GM19238 (cell line): ENCODE measurements around the gene SLC25A46.
"Not testable (repeated sequence)": the region's sequence is repeated elsewhere in the genome, so short reads cannot be mapped to it uniquely, and the experiment has no call there.

Experiments
- DNase-seq: peaks from one replicate; pipeline ENCODE4 v3.0.0; 2011; ENCODE audit warnings: low spot score; ENCODE audit not compliant: insufficient read length

The SLC25A46 gene

DNA sequence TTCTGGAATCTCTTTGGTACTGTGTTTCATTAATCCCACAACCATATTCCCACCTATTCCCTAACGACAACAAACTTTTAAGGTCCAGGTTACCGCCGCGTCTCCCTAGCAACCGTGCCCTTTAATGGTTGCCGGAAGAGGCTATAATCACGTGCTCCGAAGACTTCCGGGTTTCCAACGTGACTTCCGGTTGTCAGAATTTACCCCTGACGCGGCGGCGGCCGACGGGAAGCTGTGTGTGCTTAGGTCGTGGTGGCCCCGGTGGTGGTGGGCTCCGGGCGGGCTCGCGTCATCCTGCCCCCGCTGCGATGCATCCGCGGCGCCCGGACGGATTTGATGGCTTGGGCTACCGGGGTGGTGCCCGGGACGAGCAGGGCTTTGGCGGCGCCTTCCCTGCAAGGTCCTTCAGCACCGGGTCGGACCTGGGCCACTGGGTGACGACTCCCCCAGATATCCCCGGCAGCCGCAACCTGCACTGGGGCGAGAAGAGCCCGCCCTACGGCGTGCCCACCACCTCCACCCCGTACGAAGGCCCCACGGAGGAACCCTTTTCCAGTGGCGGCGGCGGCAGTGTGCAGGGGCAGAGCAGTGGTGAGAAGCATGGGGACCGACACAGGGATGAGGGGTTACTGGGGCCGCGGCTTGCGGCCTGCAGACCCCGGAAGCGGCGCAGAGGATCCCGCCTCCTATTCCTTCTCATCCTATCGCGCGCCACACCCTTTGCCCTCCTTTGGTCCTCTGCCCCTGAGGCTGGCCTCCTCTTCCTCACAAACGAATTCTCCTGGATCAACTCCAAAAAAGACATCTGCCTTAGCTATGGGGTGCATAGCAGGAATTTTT lies at the start of gene SLC25A46:
TSS of gene SLC25A46 (plus strand) at position 196 of the 840 bp plus-strand sequence. CDS start at position 309, 113 bp downstream.
- DNase-seq = peak; percentile 60

DNA sequence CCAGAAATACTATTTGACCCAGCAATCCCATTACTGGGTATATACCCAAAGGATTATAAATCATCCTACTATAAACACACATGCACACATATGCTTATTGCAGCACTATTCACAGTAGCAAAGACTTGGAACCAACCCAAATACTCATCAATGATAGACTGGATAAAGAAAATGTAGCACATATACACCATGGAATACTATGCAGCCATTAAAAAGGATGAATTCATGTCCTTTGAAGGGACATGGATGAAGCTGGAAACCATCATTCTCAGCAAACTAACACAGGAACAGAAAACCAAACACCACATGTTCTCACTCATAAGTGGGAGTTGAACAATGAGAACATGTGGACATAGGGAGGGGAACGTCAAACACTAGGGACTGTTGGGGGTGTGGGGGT lies 48.2 kb upstream of the SLC25A46 start:
- DNase-seq = not testable (repeated sequence)

DNA sequence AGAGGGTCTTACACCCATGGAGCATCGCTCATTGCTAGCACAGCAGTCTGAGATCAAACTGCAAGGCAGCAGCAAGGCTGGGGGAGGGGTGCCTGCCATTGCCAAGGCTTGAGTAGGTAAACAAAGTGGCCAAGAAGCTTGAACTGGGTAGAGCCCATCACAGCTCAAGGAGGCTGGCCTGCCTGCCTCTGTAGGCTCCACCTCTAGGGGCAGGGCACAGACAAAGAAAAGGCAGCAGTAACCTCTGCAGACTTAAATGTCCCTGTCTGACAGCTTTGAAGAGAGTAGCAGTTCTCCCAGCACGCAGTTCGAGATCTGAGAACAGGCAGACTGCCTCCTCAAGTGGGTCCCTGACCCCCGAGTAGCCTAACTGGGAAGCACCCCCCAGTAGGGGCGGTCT lies 46.1 kb upstream of the SLC25A46 start:
- not testable (repeated sequence) for DNase-seq

DNA sequence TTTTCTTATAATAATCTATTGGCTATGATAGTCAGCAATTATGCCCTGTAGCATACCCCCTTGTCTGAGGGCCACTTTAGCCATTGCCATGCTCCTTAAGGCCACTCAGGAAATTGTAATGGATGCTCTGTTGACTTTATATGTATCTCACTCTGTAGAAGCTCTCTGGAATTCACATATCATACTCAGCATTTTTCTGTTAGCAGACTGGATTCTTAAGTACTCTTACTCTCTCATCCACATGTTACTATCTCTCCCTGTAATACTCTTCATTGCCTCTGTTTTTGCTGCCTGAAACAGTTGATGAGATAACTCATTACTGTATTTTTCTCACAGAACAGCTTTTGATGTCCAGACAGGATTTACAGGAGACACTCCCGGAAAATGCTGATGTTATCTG lies 36.5 kb upstream of the SLC25A46 start:
- DNase-seq = no peak

DNA sequence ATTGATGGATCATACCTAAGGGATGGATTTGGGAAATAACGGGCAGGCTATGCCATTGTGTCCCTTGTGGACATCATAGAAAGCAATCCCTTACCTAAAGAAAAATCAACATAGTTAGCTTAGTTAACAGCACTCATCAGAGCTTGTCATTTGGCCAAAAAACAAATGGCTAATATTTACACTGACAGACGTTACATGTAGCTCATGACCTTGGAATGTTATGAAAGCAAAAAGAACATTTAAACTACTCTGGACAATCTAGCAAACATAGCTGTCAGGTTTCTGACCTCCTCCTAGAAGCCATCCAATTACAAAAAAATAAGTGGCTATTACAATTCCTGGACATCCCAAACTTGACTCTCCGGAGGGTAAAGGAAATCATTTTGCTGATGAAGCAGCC lies 36.1 kb upstream of the SLC25A46 start:
- DNase-seq = no peak

DNA sequence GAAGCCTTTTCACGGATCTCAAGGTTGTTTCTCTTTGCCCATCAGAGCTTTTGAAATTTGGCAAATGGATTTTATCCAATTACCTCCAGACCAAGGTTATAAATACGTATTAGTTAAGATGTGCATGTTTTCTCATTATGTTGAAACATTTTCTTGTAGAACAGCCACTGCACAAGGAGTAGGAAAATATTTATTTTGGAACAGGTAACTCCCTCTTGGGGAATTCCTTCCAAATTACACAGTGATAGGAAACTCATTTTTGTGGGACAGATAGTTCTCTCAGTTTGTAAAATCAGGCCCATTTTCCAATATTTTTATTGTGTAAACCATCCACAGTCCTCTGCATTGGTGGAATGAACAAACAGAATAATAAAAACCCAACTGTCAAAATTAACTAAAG lies 35.3 kb upstream of the SLC25A46 start:
- DNase-seq = no peak

DNA sequence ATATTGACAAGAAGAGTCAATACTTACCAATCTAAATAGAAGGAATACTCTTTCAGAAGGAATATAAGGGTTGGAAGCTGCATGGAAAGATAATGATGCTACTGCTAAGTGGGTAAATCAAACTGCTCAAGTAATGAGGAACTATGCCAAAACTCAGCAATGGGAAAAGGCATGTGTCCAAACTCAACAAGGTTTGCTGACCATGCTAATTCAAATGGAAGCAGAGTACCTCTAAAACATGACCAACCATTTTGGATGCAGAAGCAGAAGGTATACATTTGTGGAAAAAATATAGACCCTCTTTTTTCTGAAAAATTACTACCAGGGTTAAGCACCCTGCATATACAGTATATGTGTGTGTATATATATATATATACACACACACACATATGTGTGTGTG lies 33.5 kb upstream of the SLC25A46 start:
- DNase-seq = no peak

DNA sequence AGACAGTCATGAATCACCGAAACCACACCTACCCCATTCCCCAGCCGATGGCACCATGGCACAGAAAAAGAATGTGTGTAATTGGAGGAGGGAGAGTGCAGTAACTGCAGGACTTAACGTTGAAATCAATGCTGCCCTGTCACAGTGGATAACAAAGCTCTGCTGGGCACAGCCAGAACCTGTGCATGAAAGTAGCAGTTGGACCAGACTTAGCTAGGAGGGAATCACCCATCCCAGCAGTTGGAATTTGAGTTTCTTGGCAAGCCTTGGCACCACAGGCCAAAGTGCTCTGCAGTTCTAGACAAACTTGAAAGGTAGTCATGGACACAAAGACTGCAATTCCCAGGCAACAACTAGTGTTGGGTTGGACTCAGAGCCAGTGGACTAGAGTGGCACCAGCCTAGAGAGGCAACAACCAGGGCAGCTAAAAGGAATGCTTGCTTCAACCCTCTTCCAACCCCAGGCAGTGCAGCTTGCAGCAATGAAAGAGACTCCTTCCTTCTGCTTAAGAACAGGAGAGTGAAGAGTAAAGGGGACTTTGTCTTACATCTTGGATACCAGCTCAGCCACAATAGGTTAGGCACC lies 31.5 kb upstream of the SLC25A46 start:
- DNase-seq = no peak

DNA sequence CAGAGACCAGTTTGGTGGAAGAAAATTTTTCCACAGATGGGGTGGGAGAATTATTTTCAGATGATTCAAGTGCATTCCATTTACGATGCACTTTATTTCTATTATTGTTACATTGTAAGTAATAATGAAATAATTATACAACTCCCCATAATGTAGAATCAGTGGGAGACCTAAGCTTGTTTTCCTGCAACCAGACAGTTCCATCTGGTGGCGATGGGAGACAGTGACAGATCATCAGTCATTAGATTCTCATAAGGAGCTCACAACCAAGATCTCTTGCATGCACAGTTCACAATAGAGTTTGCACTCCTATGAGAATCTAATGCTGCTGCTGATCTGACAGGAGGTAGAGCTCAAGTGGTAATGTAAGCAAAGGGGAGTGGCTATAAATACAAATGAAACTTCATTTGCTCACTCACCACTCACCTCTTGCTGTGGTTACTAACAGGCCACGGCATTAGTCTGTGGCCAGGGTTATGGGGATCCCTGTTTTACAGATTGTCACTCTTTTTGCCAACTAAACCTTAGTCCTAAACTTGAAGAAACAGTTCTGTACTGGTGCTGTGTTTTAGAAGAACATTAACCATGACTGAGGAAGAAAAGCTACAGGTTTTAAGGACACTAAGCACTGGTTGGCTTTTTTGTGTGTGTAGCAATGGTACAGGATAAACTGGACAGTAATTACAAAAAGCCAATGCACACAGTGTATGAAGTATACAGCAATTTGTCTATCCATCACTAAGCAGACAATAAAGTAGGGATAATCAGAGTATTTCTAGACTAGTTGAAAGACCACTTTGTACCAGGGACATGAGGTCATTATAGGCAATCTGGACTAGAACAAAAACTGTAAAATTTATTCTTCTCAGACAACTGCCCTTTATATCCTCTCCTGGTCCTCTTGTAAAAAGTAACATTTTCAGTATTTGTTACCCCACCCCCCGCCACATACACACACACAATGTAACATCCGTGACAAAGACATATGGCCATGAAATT lies 22.3 kb upstream of the SLC25A46 start:
- DNase-seq = no peak

DNA sequence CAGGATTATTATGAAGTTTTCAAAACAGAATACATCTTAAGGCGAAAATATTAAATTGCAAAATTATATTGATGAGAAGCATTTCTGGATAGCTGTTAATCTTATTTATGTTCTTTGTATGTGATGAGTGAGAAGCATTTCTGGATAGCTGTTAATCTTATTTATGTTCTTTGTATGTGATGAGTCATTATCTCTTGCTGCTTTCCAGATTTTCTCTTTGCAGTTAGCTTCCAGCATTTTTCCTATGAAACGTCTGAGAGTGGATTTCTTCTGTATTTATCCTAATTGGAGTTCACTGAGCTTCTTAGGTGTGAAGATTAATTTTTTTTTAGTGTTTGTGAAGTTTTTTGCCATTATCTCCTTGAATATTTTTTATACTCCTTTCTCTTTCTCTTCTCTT lies 20.5 kb upstream of the SLC25A46 start:
- no peak for DNase-seq

DNA sequence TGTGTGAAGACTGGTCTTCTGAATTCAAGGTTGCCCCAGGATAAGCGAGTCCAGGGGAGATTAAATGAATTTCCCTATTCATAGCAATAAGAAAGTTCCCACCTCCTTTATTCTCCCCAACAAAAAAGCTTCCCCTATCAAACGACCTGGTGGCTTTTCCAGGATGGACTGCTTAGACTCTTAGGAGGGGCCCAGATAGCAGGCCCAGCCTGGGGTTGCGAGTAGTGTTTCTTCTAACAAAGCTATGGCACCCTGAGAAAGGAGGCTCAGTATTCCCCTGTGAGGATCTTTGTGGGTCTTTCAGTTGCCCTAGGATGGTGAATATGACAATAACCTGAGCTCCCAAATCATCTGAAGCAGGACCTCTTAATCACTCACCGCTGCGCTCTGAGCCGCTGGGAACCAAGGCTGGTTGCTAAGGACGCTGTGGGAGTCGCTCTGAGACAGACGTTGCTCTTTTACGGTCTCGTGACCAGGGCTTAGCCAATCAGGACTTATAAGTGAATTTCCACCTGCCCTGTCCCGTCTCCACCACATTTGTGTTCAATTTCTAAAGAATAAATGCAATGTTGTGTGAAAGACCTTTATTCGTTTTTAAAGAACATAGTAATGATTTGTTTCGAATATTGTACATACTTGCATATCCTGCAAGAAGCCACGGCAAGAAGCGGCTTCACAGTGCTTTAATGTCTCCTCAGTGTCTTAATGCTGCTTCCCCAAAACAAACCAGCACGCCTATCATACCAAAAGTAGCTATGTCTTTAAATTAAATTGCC lies 12.4 kb upstream of the SLC25A46 start, which contains the start of gene TMEM232:
TSS of gene TMEM232 (minus strand) at position 423 of the 776 bp plus-strand sequence. CDS start 59,319 bp downstream, outside the sequence.
- DNase-seq = peak; percentile 27

DNA sequence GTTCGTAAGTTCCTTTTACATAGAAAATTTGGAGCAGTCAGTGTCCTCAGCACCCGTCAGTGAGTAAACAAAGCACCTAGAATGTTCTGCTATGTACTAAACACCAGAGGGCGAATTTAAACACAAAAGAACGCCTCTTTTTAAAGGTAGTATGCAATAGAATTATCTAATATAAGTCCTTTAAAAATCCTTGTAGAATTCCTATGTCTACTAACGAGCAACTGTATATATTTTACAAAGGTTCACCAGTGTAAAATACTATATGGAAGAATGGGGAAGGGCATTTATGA lies 11.8 kb upstream of the SLC25A46 start:
- no peak for DNase-seq

DNA sequence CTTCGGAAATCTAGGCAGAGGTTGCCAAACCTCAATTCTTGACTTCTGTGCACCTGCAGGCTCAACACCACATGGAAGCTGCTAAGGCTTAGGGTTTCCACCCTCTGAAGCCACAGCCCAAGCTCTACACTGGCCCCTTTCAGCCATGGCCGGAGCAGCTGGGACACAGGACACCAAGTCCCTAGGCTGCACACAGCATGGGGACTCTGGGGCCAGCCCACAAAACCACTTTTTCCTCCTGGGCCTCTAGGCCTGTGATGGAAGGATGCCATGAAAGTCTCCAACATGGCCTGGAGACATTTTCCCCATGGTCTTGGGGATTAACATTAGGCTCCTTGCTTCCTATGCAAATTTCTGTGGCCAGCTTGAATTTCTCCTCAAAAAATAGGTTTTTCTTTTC lies 7.3 kb upstream of the SLC25A46 start:
- not testable (repeated sequence) for DNase-seq

DNA sequence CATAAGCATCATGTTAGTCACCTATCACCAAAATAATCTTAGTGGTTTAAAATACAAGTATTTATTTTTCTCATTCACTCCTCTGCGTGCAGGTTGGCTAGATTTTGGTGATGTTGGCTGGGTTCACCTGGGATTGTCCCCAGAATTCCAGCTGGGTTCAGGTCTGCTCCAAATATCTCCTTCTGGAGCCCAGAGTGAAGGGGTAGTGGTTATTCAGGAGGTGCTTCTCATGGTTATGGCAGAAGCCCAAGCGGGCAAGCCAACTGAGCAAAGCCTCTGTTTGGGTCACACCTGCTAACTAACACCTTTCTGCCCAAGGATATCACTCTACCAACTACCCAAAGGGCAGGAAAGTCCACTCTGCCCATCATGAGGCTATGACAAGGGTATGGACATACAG lies 4.7 kb upstream of the SLC25A46 start:
- DNase-seq = no peak

DNA sequence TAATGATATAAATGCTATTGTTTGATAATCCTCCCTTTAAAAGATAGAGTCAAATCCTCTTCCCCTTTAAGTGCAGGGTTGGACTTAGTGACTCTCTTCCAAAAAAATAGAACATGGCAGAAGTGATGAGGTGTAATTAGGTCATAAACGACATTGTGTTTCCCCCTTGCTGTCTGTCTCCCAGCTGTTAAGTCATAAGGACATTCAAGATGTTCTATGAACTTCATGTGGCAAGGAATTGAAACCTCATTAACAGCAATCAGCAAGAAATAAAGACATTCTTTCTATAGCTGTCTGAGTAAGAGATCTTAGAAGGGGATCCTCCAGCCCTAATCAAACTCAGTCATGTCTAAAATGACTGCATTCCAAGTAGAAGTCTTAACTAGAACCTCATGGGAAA lies 3.3 kb upstream of the SLC25A46 start:
- no peak for DNase-seq

DNA sequence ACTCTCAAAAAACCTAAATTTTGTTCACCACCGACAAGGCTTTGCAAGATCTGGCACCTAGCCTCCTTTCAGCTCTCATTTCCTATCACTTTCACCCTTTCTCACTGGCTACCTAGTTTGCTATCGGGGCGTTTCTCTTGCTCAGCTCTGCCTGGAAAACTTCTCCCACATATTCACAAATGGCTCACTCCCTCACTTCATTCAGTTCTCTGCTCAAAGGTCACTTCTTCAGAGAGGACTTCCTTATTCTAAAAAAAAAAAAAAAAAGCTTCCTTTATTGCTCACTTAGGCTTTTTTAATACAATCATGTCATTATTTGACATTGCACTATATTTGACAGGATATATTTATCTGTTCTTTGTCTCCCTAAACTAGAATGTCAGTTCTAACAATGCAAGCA lies 2.1 kb upstream of the SLC25A46 start:
- no peak for DNase-seq

DNA sequence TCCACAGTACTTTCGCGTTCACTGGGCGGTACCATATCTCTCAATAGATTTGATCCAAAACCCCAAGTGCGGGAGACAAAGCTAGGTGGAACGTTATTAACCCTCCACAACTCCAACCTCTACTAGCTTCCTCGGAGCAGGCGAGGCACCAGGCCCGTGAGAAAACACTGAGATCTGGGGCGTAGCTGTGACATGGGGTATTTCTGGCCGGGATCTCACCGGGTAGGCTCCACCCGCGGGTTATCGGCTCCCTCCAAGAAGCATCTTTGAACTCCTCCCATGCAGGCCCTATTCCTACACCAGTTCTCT lies 350 bp upstream of the SLC25A46 start:
- DNase-seq = peak; percentile 42

DNA sequence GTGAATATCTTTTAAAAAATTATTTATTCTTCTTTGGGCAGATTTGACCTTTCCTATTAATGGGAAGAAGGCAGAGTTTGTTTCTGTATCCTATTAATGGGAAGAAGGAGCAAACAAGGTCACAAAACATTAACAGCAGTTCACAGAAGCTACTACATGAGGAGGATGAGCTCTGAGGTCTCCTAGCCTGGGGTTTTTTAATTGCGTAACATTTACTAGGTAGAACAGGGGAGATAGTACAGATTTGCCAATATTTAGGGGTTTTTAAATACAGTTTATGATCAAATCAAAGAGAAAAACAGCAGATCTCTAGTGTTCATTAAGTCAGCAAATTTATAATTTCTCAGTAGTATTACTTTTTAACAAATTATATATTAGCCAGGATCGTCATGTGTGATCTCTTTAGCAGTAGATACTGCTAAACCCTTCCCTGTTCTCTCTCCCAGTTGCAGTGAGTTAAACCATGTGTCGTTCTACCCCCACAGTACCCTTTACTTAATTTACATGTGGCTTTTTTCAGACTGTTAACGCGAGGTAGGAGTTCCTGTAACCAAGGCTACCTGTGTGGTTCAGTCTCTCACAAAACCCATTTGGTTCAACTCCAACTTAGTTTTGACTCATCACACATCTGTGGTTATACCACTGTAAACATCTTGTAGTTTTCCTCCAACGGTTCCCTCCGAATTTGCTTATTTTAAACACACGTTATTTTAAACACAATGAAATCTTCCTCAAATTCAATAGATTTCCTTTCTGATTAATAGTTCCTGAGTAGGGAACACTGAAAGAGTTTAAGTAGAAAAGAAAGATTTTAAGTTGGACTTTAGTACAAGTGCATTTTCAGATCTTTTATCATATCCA lies 13.3 kb downstream of the SLC25A46 start:
- peak; percentile 32 for DNase-seq

DNA sequence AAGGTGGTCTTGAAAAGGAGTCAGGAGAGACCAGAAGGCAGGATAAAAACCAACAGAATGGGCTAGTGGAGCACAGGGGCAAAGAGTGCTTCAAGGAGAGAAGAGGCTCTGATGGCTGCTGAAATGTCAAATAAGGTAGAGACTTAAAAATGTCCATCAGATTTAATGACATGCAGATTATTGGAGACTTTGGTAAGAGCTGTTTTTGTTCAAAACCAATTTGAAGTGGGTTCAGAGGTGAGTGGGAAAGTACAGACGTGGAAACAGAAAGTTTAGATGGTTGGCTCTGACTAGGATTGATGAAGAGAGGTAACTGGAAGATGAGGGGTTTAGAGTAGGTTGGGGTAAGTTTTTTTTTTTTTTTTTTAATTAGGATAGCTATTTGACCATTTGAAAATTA lies 14.1 kb downstream of the SLC25A46 start:
- DNase-seq = no peak

DNA sequence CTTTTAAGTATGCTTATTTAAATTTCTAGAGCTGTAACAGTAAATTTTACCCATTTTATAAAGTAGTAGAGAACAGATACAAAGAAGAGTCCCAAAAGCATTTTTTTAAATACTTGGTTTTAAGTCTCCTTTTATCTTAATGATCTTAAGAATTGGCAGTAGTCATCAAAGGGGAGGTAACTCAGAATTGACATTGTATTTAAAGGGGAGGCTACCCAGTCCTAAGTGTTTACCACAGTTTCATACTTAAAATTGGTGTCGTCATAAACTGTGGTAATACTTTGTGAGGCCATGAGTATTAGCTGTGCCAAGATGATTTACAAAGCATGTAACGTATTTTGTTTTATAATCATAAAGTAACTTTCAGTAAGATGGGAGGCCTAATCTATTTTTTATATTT lies 14.8 kb downstream of the SLC25A46 start:
- no peak for DNase-seq
